Fibroblast of the aortic adventitia (primary cell): ENCODE data around the gene PLXNA2. TPM values are rescaled to one million over a fixed set of nuclear protein-coding genes. Genes with fewer than 3 reads are reported as not detected.

Experiments
- DNase-seq: peaks from one replicate; pipeline ENCODE4 v3.0.0-alpha.2; 2010; ENCODE audit warnings: low read depth
- H3K4me3 ChIP-seq: 2 replicates; pipeline ENCODE4 v1.5.1; 2011; ENCODE audit warnings: low read depth, mild to moderate bottlenecking, control low read depth, low read length, moderate library complexity
- CTCF ChIP-seq: IDR thresholded peaks from 2 replicates; pipeline ENCODE4 v1.5.1; 2011; ENCODE audit warnings: mild to moderate bottlenecking, low read length, control low read depth, inconsistent platforms; ENCODE audit not compliant: insufficient read depth
- total RNA-seq: library from RNA; depleted of rRNA; stranded (reverse); fragments of >200 nt; gene quantifications from 2 replicates; pipeline ENCODE4 v1.2.3, GENCODE V29; 2012; ENCODE audit warnings: low replicate concordance

PLXNA2 gene
- total RNA-seq, 1 donor = 8.0 TPM

DNA sequence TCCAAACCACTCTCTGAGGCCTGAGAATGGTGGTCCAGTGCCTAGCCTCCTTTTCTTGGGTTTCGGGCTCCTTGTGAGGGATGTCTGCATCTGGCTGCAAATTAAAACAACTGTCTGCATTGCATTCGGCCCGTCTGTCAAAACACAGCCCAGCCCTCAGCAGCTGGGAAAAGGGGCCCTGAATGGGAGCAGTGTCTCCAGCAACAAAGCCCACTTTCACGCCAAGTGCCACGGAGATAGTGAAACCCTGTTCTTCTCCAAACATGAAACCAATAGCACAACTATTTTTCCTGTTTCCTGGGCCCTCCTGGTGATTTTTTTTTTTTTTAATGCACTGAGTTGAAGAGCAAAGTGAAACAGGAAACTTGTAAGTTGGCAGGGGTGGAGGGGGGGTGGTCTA, 138.4 kb downstream of the PLXNA2 start:
- TF ChIP-seq CTCF = no peak
- no peak overlapping the region for H3K4me3 ChIP-seq
- no peak for DNase-seq

DNA sequence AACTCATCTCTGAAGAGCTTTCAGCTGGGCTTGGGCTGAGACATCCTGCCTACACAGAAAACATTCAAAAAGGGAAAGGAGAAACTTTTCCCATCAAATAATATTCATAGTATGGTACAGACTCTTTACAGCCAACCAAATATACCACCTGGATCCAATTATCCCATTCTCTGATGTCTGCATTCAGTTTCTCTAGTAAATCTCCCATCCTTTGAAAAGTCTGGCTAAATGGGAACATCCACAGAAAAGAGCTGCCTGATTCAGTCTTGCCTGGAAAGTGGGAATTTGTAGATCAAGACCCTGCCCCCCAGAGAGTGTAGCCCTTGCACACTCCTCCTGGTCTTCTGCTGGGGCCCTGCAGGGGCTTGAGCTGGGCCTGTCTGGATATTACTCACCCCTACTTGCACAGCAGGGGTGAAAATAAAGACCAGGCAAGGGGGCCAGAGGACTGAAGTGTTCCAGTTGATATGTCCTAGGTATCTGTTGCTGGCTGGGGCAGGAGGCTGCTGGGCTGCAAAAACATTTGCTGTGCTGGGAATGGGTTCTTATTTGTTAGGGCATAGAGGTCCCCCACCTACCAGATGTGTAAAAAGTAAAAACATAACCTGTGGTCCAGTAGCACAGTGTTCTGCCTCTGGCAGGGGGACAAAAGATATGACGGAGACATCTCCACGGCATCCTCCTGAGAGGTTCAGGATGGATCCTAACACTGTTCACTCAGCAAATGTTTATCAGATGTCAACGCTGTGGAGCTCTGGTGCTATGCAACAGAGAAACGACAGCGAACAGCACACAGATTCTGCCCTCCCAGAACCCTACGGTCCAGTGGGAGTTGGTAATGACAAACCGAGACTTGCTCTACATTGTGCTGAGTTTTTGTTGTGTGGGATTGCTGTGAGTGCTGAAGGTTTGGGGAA, 140.3 kb downstream of the PLXNA2 start:
- TF ChIP-seq CTCF = no peak
- peak; percentile 33 for DNase-seq
- no peak overlapping the region for H3K4me3 ChIP-seq

GRCh38 chr1:208101661-208102431, 142.3 kb downstream of the PLXNA2 start:
- peak; percentile 83 for DNase-seq
- no peak overlapping the region for H3K4me3 ChIP-seq
- no peak for TF ChIP-seq CTCF

DNA sequence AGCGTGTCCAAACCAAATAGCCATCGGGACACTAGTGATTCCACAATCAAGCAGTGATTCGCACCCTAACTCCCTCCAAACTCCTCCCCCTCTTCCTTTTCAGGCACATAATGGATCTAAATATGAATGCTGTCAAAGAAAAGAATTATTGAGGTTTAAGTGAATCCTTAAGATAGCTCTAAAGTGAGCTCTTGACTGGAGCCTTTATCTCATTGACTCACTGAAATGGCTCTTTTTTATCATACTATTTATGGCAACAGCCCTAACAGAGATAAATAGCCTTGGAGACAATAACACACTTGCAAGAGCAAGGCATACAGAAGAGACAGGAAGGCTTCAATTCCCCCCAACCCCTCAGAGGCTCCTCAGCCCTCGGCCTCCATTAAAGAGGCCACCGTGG, 143.3 kb downstream of the PLXNA2 start:
- no peak overlapping the region for H3K4me3 ChIP-seq
- peak; percentile 75 for DNase-seq

GRCh38 chr1:208100106-208100505, 144.1 kb downstream of the PLXNA2 start:
- no peak for DNase-seq
- TF ChIP-seq CTCF = no peak
- H3K4me3 ChIP-seq = no peak overlapping the region

More for the DNA sequence above, 143.3 kb downstream of the PLXNA2 start:
- TF ChIP-seq CTCF = no peak

GRCh38 chr1:208098773-208099172, 145.4 kb downstream of the PLXNA2 start:
- no peak for DNase-seq
- TF ChIP-seq CTCF = no peak
- H3K4me3 ChIP-seq = no peak overlapping the region
